Stimulated activated naive CD4-positive, alpha-beta T cell (primary cell): Measurements from ENCODE around the gene TRIM61.
"Not testable (repeated sequence)": the region's sequence is repeated elsewhere in the genome, so short reads cannot be mapped to it uniquely, and the experiment has no call there.

ENCODE experiments used
- DNase-seq, 6 experiments: peaks; one replicate each; lab custom pipeline; 2025; lab: John Stamatoyannopoulos, UW

The TRIM61 gene

GRCh38 chr4:164956766-164957643, 20.5 kb downstream of the TRIM61 start:
- DNase-seq, result peak; percentile 23 to 77 (median 52)

GRCh38 chr4:164955107-164955805, 22.2 kb downstream of the TRIM61 start:
- DNase-seq, result no peak

- DNase-seq, result no peak
These were observed 24.9 kb downstream of the TRIM61 start for GRCh38 chr4:164952551-164952950.

- DNase-seq, result no peak
These were observed 27.9 kb downstream of the TRIM61 start for GRCh38 chr4:164949448-164950143.

- DNase-seq, result no peak
These were observed 28.5 kb downstream of the TRIM61 start for GRCh38 chr4:164948975-164949374.

GRCh38 chr4:164948006-164948405, 29.5 kb downstream of the TRIM61 start:
- DNase-seq, result not testable (repeated sequence)

GRCh38 chr4:164946810-164947209, 30.6 kb downstream of the TRIM61 start:
- no peak for DNase-seq

- DNase-seq, result no peak
These were observed 32.3 kb downstream of the TRIM61 start for GRCh38 chr4:164945146-164945545.

GRCh38 chr4:164943192-164943591, 34.3 kb downstream of the TRIM61 start:
- DNase-seq, result no peak

GRCh38 chr4:164937576-164938270, 39.7 kb downstream of the TRIM61 start:
- no peak for DNase-seq

GRCh38 chr4:164935865-164936606, 41.4 kb downstream of the TRIM61 start:
- DNase-seq, result not testable (repeated sequence)

GRCh38 chr4:164935363-164935762, 42.1 kb downstream of the TRIM61 start:
- no peak for DNase-seq

GRCh38 chr4:164933244-164933643, 44.2 kb downstream of the TRIM61 start:
- no peak for DNase-seq

- DNase-seq, result no peak
These were observed 45.7 kb downstream of the TRIM61 start for GRCh38 chr4:164931551-164932324.

GRCh38 chr4:164930647-164931046, 46.8 kb downstream of the TRIM61 start:
- no peak for DNase-seq

- not testable (repeated sequence) for DNase-seq
These were observed 50.4 kb downstream of the TRIM61 start for GRCh38 chr4:164927101-164927500.

- no peak for DNase-seq
These were observed 51.2 kb downstream of the TRIM61 start for GRCh38 chr4:164926301-164926700.

GRCh38 chr4:164924670-164925238, 52.7 kb downstream of the TRIM61 start:
- no peak for DNase-seq

GRCh38 chr4:164918956-164919355, 58.5 kb downstream of the TRIM61 start:
- no peak for DNase-seq
